Neuronal stem cell (in vitro differentiated cells): Measurements from ENCODE around the gene AKAP7.

Source experiments
- DNase-seq: peaks from one replicate; pipeline ENCODE4 v3.0.0-alpha.2; 2013; ENCODE audit warnings: low spot score
- H2AFZ ChIP-seq: one replicate; pipeline ENCODE4 v1.6.1; 2013; ENCODE audit warnings: mild to moderate bottlenecking, low read length, inconsistent platforms
- H2AK5ac ChIP-seq: 2 replicates; pipeline ENCODE4 v1.6.1; 2013; ENCODE audit warnings: low read depth, mild to moderate bottlenecking, inconsistent platforms, low read length, moderate library complexity, mixed read lengths
- H2BK120ac ChIP-seq: 2 replicates; pipeline ENCODE4 v1.6.1; 2013; ENCODE audit warnings: low read depth, mild to moderate bottlenecking, inconsistent platforms, low read length, moderate library complexity, mixed read lengths
- H2BK12ac ChIP-seq: one replicate; pipeline ENCODE4 v1.6.1; 2013; ENCODE audit warnings: low read length, inconsistent platforms
- H2BK15ac ChIP-seq: 2 replicates; pipeline ENCODE4 v1.6.1; 2013; ENCODE audit warnings: mild to moderate bottlenecking, low read length, inconsistent platforms, mixed read lengths
- H2BK5ac ChIP-seq: one replicate; pipeline ENCODE4 v1.6.1; 2013; ENCODE audit warnings: inconsistent platforms, mild to moderate bottlenecking, low read length, moderate library complexity
- H3K14ac ChIP-seq: one replicate; pipeline ENCODE4 v1.6.1; 2013; ENCODE audit warnings: low read length, inconsistent platforms
- H3K18ac ChIP-seq: 2 replicates; pipeline ENCODE4 v1.6.1; 2013; ENCODE audit warnings: low read length, inconsistent platforms
- H3K23ac ChIP-seq: 2 replicates; pipeline ENCODE4 v1.6.1; 2013; ENCODE audit warnings: low read depth, mild to moderate bottlenecking, mixed read lengths, low read length, inconsistent platforms; ENCODE audit not compliant: poor library complexity
- H3K27ac ChIP-seq: replicated peaks from 3 replicates; pipeline ENCODE4 v1.5.1; 2013; ENCODE audit warnings: low read length, inconsistent platforms
- H3K27me3 ChIP-seq, 3 experiments: 2 replicates each; pipeline ENCODE4 v1.6.1; 2013; ENCODE audit warnings: low read length in 3 of 3, mild to moderate bottlenecking in 2 of 3, inconsistent platforms in 1 of 3, low read depth in 1 of 3, mixed read lengths in 1 of 3, moderate library complexity in 1 of 3; ENCODE audit not compliant: control insufficient read depth in 3 of 3, insufficient read depth in 3 of 3
- H3K36me3 ChIP-seq, 2 donors: replicated peaks in 1 of 2; 2 replicates each; pipeline ENCODE4 v1.6.1; 2013; ENCODE audit warnings: low read length in 2 of 2; ENCODE audit not compliant: control insufficient read depth in 2 of 2, insufficient read depth in 2 of 2
- H3K4ac ChIP-seq: 2 replicates; pipeline ENCODE4 v1.6.1; 2013; ENCODE audit warnings: inconsistent platforms, mild to moderate bottlenecking, low read length, moderate library complexity
- H3K4me1 ChIP-seq, 2 donors: 1 replicate in 1 of 2; 2 replicates in 1 of 2; pipeline ENCODE4 v1.6.1; 2013; ENCODE audit warnings: low read length in 2 of 2, low read depth in 1 of 2; ENCODE audit not compliant: control insufficient read depth in 2 of 2, insufficient read depth in 1 of 2
- H3K4me2 ChIP-seq: one replicate; pipeline ENCODE4 v1.6.1; 2013; ENCODE audit warnings: mild to moderate bottlenecking, low read length, inconsistent platforms; ENCODE audit not compliant: insufficient read depth, poor library complexity, severe bottlenecking
- H3K4me3 ChIP-seq, 2 donors: 2 replicates each; pipeline ENCODE4 v1.5.1; 2013; ENCODE audit warnings: low read length in 2 of 2, mild to moderate bottlenecking in 2 of 2, inconsistent platforms in 1 of 2, moderate library complexity in 1 of 2
- H3K79me1 ChIP-seq: one replicate; pipeline ENCODE4 v1.6.1; 2013; ENCODE audit warnings: low read depth, mild to moderate bottlenecking, inconsistent platforms, low read length, moderate library complexity
- H3K9ac ChIP-seq: one replicate; pipeline ENCODE4 v1.6.1; 2013; ENCODE audit warnings: mild to moderate bottlenecking, low read depth, low read length, inconsistent platforms; ENCODE audit not compliant: poor library complexity
- H3K9me3 ChIP-seq, 2 donors: replicated peaks in 1 of 2; 2 replicates each; pipeline versions ENCODE3 to v1.6.1; 2013; ENCODE audit warnings: low read length in 2 of 2, mild to moderate bottlenecking in 2 of 2, inconsistent platforms in 1 of 2, low read depth in 1 of 2, mixed read lengths in 1 of 2, moderate library complexity in 1 of 2; ENCODE audit not compliant: control insufficient read depth in 2 of 2, insufficient read depth in 1 of 2
- H4K8ac ChIP-seq: one replicate; pipeline ENCODE4 v1.6.1; 2013; ENCODE audit warnings: low read depth, mild to moderate bottlenecking, inconsistent platforms, low read length, moderate library complexity
- H4K91ac ChIP-seq: one replicate; pipeline ENCODE4 v1.6.1; 2013; ENCODE audit warnings: low read length, low read depth, mild to moderate bottlenecking, inconsistent platforms; ENCODE audit not compliant: poor library complexity
- WGBS, 2 donors: extraction: QIAGEN DNeasy Blood & Tissue Kit; methylation state at CpG; one replicate each; pipeline ENCODE4 v1.1.7; 2013; ENCODE audit warnings: missing lambda C conversion rate in 2 of 2, mixed read lengths in 1 of 2; ENCODE audit not compliant: insufficient read length in 2 of 2, insufficient replicate concordance in 1 of 2; ENCODE audit errors: extremely low coverage in 2 of 2; 5-methylcytosine and 5-hydroxymethylcytosine counted together

AKAP7 gene

GRCh38 chr6:131107151-131107550, 28.1 kb upstream of the AKAP7 start:
- Histone ChIP-seq H3K27ac (no peak overlapping the region), H2AK5ac (no peak overlapping the region), H3K23ac (no peak overlapping the region), H4K8ac (no peak overlapping the region), H2BK15ac (no peak overlapping the region), H3K27me3 (peaks cover 0 to 3% (median 0%) of the 10 kb centered on the region in 3 experiments), H4K91ac (no peak overlapping the region), H3K4ac (no peak overlapping the region), H2BK5ac (no peak overlapping the region), H3K36me3 (no peaks in the 10 kb centered on the region), H3K79me1 (no peaks in the 10 kb centered on the region), H2AFZ (no peak overlapping the region), H3K14ac (no peak overlapping the region), H3K18ac (no peak overlapping the region), H3K4me1 (no peaks in the 10 kb centered on the region), H2BK12ac (no peak overlapping the region), H3K4me2 (no peak overlapping the region), H3K9me3 (no peaks in the 10 kb centered on the region), H3K4me3 (no peak overlapping the region), H3K9ac (no peak overlapping the region), H2BK120ac (no peak overlapping the region)
- no peak for DNase-seq
- WGBS, 2 donors = no CpG with 5 or more reads among the region's 1 CpG

- WGBS, 2 donors = no CpG with 5 or more reads among the region's 1 CpG
- H3K9me3 ChIP-seq = peaks cover 0 to 2% of the 10 kb centered on the region in 2 donors
- H3K27ac ChIP-seq = no peak overlapping the region
- no peak overlapping the region for H2BK5ac ChIP-seq
- no peak overlapping the region for H2AK5ac ChIP-seq
- H3K36me3 ChIP-seq = no peaks in the 10 kb centered on the region
- H3K27me3 ChIP-seq = peaks cover 0 to 3% (median 0%) of the 10 kb centered on the region in 3 experiments
- H2BK12ac ChIP-seq = no peak overlapping the region
- H3K4me3 ChIP-seq = no peak overlapping the region
- H3K23ac ChIP-seq = no peak overlapping the region
- no peak overlapping the region for H4K8ac ChIP-seq
- H3K9ac ChIP-seq = no peak overlapping the region
- H3K14ac ChIP-seq = no peak overlapping the region
- H3K4me2 ChIP-seq = no peak overlapping the region
- no peaks in the 10 kb centered on the region for H3K4me1 ChIP-seq
- no peak overlapping the region for H2AFZ ChIP-seq
- no peak overlapping the region for H3K18ac ChIP-seq
- no peak overlapping the region for H2BK120ac ChIP-seq
- H2BK15ac ChIP-seq = no peak overlapping the region
- no peaks in the 10 kb centered on the region for H3K79me1 ChIP-seq
- DNase-seq = no peak
- no peak overlapping the region for H3K4ac ChIP-seq
- H4K91ac ChIP-seq = no peak overlapping the region
Observed at GRCh38 chr6:131112249-131112648, 23.0 kb upstream of the AKAP7 start.

GRCh38 chr6:131115651-131116050, 19.6 kb upstream of the AKAP7 start:
- no CpG with 5 or more reads among the region's 1 CpG for WGBS, 2 donors
- Histone ChIP-seq H2AK5ac (no peak overlapping the region), H3K9ac (no peak overlapping the region), H3K36me3 (no peaks in the 10 kb centered on the region), H2BK120ac (no peak overlapping the region), H3K4me3 (no peak overlapping the region), H3K23ac (no peak overlapping the region), H3K9me3 (peaks cover 0 to 8% of the 10 kb centered on the region in 2 donors), H3K4ac (no peak overlapping the region), H3K14ac (no peak overlapping the region), H2BK12ac (no peak overlapping the region), H2BK15ac (no peak overlapping the region), H3K27ac (no peak overlapping the region), H2BK5ac (no peak overlapping the region), H3K27me3 (no peaks in the 10 kb centered on the region), H3K4me1 (no peaks in the 10 kb centered on the region), H2AFZ (no peak overlapping the region), H4K8ac (no peak overlapping the region), H3K79me1 (no peaks in the 10 kb centered on the region), H3K4me2 (no peak overlapping the region), H3K18ac (no peak overlapping the region), H4K91ac (no peak overlapping the region)
- no peak for DNase-seq

- H2BK120ac ChIP-seq = no peak overlapping the region
- H3K4me2 ChIP-seq = no peak overlapping the region
- H2BK12ac ChIP-seq = no peak overlapping the region
- no peak overlapping the region for H3K9ac ChIP-seq
- H3K14ac ChIP-seq = no peak overlapping the region
- no peak overlapping the region for H3K27ac ChIP-seq
- H3K79me1 ChIP-seq = no peaks in the 10 kb centered on the region
- H3K18ac ChIP-seq = no peak overlapping the region
- H3K4me3 ChIP-seq = no peak overlapping the region
- no peak for DNase-seq
- H2BK5ac ChIP-seq = no peak overlapping the region
- no peak overlapping the region for H2AFZ ChIP-seq
- no peak overlapping the region for H4K91ac ChIP-seq
- H3K4ac ChIP-seq = no peak overlapping the region
- no peak overlapping the region for H3K23ac ChIP-seq
- peaks cover 0 to 8% of the 10 kb centered on the region in 2 donors for H3K9me3 ChIP-seq
- no peaks in the 10 kb centered on the region for H3K36me3 ChIP-seq
- no peak overlapping the region for H2BK15ac ChIP-seq
- H4K8ac ChIP-seq = no peak overlapping the region
- no peaks in the 10 kb centered on the region for H3K4me1 ChIP-seq
- H3K27me3 ChIP-seq = no peaks in the 10 kb centered on the region
- H2AK5ac ChIP-seq = no peak overlapping the region
- no CpG with 5 or more reads among the region's 2 CpGs for WGBS, 2 donors
Observed at GRCh38 chr6:131116321-131116720, 18.9 kb upstream of the AKAP7 start.
